Measurements from ENCODE around the gene BUD23.

GRCh38 chr7:73698410-73698809, 15.0 kb downstream of the BUD23 start:
- TF ChIP-seq CTCF (IDR thresholded peaks at IDR 0.05; ENCODE audit: borderline replicate concordance, extremely low read depth, low read length, poor library complexity, severe bottlenecking) = no peak
- TF ChIP-seq EZH2 (IDR thresholded peaks at IDR 0.05; ENCODE audit: borderline replicate concordance, low read depth, low read length, severe bottlenecking) = no peak

All from DND-41 (cell line).